NCI-H1930 (cell line): ENCODE measurements around the gene AFTPH.

Source experiments
- DNase-seq, 2 experiments: peaks; one replicate each; lab custom pipeline; 2025; lab: John Stamatoyannopoulos, UW

The AFTPH gene

GRCh38 chr2:64632835-64633819, 109.0 kb downstream of the AFTPH start:
- no peak for DNase-seq

DNA sequence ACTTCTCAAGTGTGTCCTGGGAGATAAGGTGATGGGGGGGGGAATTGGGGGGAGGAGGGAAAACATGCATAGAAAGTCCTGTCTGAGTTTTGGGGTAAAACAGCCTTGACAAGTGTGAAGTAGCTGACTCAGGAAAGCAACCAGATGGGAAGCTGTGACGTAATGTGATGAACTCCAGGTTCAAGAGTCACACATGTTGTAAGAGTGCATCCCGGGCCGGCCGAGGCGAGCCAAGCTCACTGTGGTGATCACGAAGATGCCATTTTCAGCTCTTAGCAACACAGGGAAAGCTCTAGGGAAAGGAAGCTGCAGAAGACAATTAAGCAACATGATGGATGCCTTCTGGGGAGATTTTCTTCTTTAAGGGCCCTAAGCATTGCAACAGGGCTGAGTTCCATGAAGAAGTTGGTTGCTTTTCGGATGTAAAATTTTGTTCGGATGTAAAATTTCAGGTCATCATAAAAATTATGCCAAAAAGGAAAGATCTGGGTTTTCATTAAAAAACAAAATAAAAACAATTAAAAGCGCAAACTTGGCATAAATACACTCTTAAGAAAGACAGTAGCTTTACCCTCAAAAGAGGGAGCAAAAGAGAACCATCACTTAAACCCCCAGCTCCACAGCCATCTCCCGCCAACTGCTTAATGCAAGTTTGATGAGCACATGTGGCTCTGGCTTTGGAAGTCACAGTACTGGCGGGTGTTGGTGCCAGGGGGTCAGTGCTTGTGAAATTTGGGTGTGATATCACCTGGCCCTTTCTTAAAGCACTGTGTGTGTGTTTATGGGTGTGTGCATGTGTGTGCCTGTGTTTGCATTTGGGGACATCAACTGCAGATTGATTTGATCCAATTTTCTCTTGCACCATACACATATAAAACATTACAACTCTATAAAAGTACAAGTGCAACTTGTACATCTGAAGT, 110.5 kb downstream of the AFTPH start:
- DNase-seq, result no peak

DNA sequence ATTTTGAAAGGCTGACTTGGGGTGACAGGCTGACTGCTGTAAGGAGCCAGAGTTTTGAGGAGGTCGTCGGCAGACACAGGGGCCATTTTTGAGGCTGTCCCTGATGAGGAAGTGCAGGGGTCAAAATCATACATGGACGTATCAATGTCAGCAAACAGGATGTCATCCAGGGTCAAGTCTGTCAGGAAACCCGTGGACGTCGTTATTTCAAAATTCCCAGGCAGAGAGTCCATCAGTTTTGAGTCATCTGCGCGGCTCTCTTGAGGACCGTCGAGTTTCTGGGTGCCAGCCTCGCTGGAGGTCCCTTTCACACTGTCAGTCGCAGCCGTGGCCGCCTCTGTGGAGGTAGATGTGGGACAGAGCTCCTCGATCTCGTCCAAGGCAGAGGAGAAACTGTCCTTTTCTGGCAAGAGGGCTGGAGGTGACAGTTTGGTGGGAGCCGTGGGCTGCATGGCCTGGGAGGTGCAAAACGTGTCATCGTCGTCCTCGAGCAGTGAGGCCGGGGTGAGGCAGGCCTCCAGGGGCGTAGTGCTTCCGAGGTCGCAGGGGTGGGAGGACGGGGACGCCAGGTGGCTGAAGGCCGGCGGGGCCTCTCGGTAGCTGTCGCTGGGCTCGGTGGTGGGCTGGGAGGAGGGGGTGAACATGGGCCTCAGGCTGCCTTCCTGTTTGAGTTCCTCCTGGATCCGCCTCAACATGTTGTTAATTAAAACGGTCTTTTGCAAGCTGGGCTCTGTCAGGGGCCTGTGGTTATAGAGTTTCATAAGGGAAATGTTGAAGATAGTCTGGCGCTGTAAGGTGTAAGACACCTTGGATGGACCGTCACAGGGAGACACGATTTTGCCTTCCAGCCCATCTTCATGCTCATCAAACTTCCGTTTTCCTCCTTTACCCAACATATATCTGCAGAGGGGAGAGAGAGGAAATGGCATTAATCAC, 112.1 kb downstream of the AFTPH start:
- no peak for DNase-seq

- DNase-seq, result no peak
These were observed 113.0 kb downstream of the AFTPH start for GRCh38 chr2:64637000-64637635.

DNA sequence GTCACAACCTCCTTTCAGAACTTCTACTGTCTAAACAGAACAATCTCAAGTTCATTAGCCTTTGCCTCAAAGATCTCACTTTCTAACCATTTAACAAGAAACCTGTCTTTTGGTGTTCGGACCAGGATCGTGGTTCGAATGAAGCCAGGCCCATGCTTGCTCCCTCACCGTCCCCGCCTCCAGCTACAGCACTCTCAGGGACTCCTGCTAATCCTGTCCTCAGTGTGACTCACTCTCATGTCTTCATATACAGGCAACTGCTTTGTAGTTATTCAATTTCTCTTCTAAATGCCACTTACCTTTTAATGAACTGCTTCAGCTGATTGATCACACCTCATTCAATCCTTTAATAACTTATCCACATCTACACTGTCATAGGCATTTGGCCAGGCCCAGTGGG, 113.8 kb downstream of the AFTPH start:
- no peak for DNase-seq

- DNase-seq, result no peak
These were observed 114.5 kb downstream of the AFTPH start for GRCh38 chr2:64638502-64639120.

DNA sequence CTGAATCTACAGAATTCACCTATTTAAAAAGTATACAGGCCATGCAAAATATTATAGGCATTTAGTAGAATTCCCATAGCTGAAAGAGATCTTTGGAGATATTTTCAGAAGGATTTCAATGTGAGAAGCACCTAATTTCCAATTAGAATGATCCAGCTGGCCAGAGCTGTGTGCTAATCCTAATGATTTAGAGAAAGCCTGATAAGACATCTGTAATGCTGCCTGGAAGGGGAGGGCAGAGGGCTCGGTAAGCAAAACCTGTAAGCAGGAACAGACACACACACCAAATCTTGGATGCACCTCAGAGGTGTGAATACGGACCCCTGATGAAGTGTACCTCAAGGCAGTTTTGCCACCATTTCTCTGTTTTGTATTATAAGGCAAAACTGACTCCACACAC, 115.6 kb downstream of the AFTPH start:
- DNase-seq, result no peak

DNA sequence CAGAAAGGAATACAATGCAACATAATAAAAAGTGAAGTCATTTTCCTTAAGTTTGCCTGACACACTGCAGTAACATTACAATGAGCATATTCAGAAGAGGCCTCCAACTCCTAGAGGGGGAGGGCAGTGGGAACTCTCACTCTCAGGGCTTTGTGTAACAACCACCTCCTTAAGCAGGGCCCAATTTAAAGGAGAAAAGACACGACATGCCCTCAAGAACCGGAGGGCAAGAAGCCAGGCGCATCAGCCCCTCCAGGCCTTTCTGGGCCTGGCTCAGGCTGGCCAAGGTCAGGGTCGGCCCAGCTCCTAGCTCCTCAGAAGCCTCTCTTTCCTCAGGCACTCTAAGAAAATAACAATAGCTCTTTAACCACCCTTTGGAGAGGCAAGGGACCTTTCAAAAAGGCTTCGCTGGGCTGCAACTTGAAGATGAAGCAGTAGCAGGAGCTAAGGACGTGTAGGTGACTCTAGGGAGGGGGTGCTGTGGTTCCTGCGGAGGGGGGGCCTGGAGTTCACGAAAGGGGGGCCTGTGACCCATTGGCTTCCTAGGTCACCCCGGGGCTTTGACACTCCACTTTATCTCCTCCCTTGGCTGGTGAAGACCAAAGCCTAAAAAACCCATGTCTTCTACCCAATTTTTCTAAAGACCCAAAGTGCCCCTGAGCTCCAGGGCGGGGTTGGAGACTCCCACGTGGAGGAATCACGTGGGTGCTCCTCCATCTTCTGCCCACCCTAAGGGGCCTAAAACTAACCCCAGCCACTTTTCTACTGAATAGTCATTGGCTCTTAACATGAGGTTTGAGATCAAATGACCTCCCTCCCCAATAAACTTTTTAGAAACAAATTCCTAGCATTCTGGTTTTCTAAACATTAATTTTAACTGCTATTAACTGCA, 116.3 kb downstream of the AFTPH start:
- no peak for DNase-seq

GRCh38 chr2:64641599-64641998, 117.5 kb downstream of the AFTPH start:
- DNase-seq, result no peak
